Uterus (tissue), 4 donors: Measurements from ENCODE around the gene IFRD2. TPM values are rescaled to one million over a fixed set of nuclear protein-coding genes. Genes with fewer than 3 reads are reported as not detected.

Experiments
- DNase-seq, 2 donors: peaks; one replicate each; pipeline ENCODE4 v3.0.0-alpha.2; 2019 to 2020
- H3K27ac ChIP-seq, 2 donors: fragments of 200-600 bp; sonication (generic); 1 replicate in 1 of 2; 2 replicates in 1 of 2; pipeline ENCODE4 v1.5.1; 2016 to 2018
- H3K27me3 ChIP-seq, 2 donors: fragments of 200-600 bp; sonication (generic); one replicate each; pipeline ENCODE4 v1.5.1; 2018 to 2019; ENCODE audit warnings: control low read depth in 1 of 2
- H3K36me3 ChIP-seq, 2 donors: fragments of 200-600 bp; sonication (generic); one replicate each; pipeline ENCODE4 v1.5.1; 2019; ENCODE audit warnings: control low read depth in 1 of 2
- H3K4me1 ChIP-seq, 2 donors: fragments of 200-600 bp; sonication (generic); one replicate each; pipeline ENCODE4 v1.5.1; 2018 to 2019; ENCODE audit warnings: control low read depth in 1 of 2
- H3K4me3 ChIP-seq, 2 donors: fragments of 200-600 bp; sonication (generic); 1 replicate in 1 of 2; 2 replicates in 1 of 2; pipeline ENCODE4 v1.5.1; 2018 to 2019; ENCODE audit warnings: mild to moderate bottlenecking in 1 of 2
- H3K9me3 ChIP-seq, 2 donors: fragments of 200-600 bp; sonication (generic); one replicate each; pipeline ENCODE4 v1.5.1; 2019; ENCODE audit warnings: control low read depth in 1 of 2
- POLR2A ChIP-seq, 2 donors: fragments of 450-650 bp; IDR thresholded peaks; one replicate each; pipeline ENCODE4 v1.6.1; 2016; ENCODE audit warnings: antibody characterized with exemption in 2 of 2, mild to moderate bottlenecking in 1 of 2, moderate library complexity in 1 of 2
- intact Hi-C: fragments of 100-400 bp; cut with DNase I; formaldehyde crosslinking; loops from one replicate; pipeline ENCODE4 v1.15.1; 2023; ENCODE audit warnings: low total_unique reads
- total RNA-seq, 4 donors: library from RNA; depleted of rRNA in 3 of 4; stranded (reverse); fragments of >200 nt in 3 of 4; gene quantifications; one replicate each; pipeline versions ENCODE4 v1.1.0 to v1.2.4, GENCODE V29; 2014 to 2023
- TF ChIP-seq, protein P1 (sequence below), 4 experiments: fragments of 200-600 bp in 2 of 4; fragments of 450-650 bp in 2 of 4; sonication (generic) in 2 of 4; IDR thresholded peaks; one replicate each; pipeline ENCODE4 v1.5.1; 2016 to 2019; ENCODE audit warnings: antibody characterized with exemption in 4 of 4, mild to moderate bottlenecking in 2 of 4, moderate library complexity in 1 of 4
- donor health status: DM: yes; HTN: yes; CAD: no.

IFRD2 gene
- total RNA-seq, 4 donors from 2014 or later: 14.1 to 81.5 (median 25.1) TPM

DNA sequence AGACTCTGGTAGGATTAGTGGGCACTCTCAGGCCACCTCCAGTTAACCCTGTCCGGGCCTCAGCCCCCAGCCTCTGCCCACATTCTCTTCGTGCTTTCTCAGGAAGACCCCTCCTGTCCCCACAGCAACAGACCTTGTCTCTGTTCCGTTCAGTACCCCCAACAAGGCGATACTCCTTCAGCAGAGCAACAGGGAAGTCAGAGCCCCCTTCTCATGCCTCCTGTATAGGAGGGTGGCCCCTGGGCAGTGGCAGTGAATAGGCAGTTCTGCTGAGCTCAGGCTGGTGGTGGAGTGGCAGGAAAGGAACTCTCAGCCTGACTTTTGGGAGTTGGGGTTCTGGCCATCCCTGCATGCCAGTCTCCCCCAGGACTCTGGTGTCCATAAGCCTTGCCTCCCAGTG, 22.8 kb downstream of the IFRD2 start:
- intact Hi-C loops: no loop called here

DNA sequence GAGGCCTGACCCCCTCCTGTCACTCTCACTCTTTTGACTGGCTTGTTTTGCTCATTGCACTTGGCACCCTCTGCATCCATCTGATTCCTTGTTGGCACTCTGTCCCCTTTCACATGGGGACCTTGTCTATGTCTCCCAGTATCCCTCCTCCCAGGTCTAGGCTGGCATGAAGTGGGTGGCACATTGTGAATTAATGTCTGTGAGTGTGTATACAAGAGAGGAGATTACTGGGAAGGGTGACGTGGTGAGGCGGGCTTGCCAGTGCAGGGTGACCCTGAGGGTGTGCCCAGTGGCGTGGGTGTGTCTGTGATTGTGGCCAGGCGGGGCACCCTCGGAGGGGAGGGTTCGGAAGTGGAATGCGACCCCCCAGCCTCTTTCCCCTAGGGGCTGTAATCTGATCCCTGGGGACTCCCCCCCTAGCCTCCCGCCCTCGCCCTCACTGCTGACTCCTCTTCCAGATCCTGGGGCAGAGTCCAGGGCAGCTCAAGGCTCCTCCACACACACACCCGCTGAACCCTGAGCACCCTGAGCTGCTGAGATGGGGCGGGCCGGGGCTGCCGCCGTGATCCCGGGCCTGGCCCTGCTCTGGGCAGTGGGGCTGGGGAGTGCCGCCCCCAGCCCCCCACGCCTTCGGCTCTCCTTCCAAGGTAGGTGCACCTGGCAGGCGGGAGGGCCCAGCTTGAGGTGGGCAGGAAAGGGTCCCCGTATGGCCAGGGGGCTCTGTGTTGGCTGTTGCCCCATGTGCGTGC, 23.4 kb downstream of the IFRD2 start, which contains the start of gene SEMA3B:
TSS of gene SEMA3B (plus strand) at position 445 of the 749 bp plus-strand sequence. CDS start at position 539, 94 bp downstream.
- H3K4me3 ChIP-seq: peak within 1 kb of the TSS; percentile 44 to 63
- intact Hi-C loops: no loop called here
- peak within 1 kb of the TSS; percentile 97 to 99 for H3K27ac ChIP-seq
- H3K27me3 ChIP-seq: no peaks in the 10 kb centered on the region
- H3K4me1 ChIP-seq: peaks cover 9 to 39% of the 10 kb centered on the region in 2 donors
- peak; percentile 64 for DNase-seq
- no peaks in the 10 kb centered on the region for H3K9me3 ChIP-seq
- TF ChIP-seq, protein P1, sequence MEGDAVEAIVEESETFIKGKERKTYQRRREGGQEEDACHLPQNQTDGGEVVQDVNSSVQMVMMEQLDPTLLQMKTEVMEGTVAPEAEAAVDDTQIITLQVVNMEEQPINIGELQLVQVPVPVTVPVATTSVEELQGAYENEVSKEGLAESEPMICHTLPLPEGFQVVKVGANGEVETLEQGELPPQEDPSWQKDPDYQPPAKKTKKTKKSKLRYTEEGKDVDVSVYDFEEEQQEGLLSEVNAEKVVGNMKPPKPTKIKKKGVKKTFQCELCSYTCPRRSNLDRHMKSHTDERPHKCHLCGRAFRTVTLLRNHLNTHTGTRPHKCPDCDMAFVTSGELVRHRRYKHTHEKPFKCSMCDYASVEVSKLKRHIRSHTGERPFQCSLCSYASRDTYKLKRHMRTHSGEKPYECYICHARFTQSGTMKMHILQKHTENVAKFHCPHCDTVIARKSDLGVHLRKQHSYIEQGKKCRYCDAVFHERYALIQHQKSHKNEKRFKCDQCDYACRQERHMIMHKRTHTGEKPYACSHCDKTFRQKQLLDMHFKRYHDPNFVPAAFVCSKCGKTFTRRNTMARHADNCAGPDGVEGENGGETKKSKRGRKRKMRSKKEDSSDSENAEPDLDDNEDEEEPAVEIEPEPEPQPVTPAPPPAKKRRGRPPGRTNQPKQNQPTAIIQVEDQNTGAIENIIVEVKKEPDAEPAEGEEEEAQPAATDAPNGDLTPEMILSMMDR (IDR thresholded peaks at IDR 0.05): no peak
- TF ChIP-seq POLR2A (IDR thresholded peaks at IDR 0.05): peak in 1 of 2 donors; percentile 63
- no peaks in the 10 kb centered on the region for H3K36me3 ChIP-seq

More for the DNA sequence above, 22.8 kb downstream of the IFRD2 start:
- Histone ChIP-seq H3K27ac (peak overlapping the region; percentile 97 to 99), H3K36me3 (no peaks in the 10 kb centered on the region), H3K9me3 (no peaks in the 10 kb centered on the region), H3K4me1 (peaks cover 9 to 39% of the 10 kb centered on the region in 2 donors), H3K27me3 (no peaks in the 10 kb centered on the region), H3K4me3 (peak overlapping the region; percentile 28 to 33)
- DNase-seq: no peak
- TF ChIP-seq, protein P1 (IDR thresholded peaks at IDR 0.05): no peak
- no peak for TF ChIP-seq POLR2A (IDR thresholded peaks at IDR 0.05)

DNA sequence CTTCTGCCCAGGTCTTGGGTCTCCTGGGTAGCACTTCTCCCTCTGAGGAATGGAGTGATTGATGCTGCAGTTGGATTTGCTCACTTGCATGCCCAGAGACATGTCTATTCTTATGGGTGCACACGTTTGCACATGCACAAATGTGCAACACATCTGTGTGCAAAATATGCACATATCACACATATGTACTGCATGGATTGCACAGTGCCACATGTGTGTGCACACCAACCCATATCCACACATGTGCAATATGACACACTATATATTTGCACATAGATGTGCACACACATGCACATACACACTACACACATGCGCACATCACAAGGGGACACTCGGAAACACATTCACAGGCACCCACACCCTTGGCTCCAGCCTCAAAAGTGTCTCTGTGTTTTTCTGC, 24.0 kb downstream of the IFRD2 start:
- Histone ChIP-seq H3K27me3 (no peaks in the 10 kb centered on the region), H3K9me3 (no peaks in the 10 kb centered on the region), H3K4me1 (peaks cover 9 to 43% of the 10 kb centered on the region in 2 donors), H3K4me3 (peak overlapping the region; percentile 44 to 63), H3K36me3 (no peaks in the 10 kb centered on the region), H3K27ac (peak overlapping the region; percentile 97 to 99)
- intact Hi-C loops: no loop called here
- no peak for DNase-seq
- TF ChIP-seq POLR2A (IDR thresholded peaks at IDR 0.05): no peak
- TF ChIP-seq, protein P1 (IDR thresholded peaks at IDR 0.05): no peak

DNA sequence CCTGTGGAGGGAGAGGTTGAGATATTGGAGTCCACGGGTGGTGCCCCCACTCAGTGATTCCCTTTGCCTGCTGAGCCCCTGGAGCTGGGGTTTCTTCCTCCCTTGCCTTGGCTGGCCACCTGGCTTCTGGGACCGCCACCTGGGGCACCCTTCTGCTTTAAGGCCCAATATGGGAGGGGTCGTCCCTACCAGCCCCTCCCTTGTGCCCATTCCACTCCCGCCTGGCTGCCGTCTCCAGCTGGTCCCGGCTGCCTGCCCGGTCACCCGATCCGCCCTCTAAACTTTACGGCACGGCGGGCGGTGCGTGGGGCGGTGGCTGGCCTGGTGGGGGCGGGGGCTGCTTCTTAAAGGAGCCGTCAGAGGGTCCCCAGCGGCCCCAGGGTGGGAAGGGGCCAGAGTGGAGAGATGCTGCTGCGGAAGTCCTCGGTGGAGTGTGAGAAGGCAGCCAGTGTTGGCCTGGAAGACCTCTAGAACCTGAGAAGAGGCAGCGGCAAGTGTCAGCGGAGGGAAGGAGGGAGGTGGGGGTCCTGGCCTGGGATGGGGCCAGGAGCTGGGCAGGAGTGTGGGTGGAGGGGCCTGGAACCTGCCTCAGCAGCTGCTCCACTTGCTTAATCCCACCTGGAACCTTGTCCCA, 24.8 kb downstream of the IFRD2 start:
- Histone ChIP-seq H3K27me3 (no peaks in the 10 kb centered on the region), H3K4me1 (peaks cover 9 to 43% of the 10 kb centered on the region in 2 donors), H3K27ac (peak overlapping the region; percentile 97 to 99), H3K36me3 (no peaks in the 10 kb centered on the region), H3K9me3 (no peaks in the 10 kb centered on the region), H3K4me3 (peak overlapping the region; percentile 44 to 63)
- peak; percentile 71 to 74 for DNase-seq
- intact Hi-C loops: no loop called here
- TF ChIP-seq, protein P1 (IDR thresholded peaks at IDR 0.05): no peak
- peak; percentile 57 to 67 for TF ChIP-seq POLR2A (IDR thresholded peaks at IDR 0.05)

DNA sequence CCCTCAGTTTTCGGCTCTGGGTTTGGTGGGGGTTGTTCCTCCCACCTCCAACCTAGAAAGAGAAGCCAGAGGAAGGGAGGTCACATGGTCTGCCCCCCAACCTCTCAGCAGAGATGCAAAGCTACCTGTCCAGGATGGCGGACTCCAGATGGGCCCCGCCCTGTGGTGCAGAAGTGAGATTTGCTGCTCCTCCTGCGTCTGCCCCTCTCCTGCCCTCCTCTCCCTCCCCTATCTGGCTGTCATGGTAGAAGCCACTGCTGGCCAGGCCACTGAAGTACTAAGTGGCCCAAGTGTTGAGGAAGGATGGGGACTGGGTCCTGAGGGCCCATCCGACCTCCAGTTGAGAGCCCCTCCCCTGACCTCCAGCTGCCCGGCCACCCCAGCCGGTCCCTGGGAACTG, 25.4 kb downstream of the IFRD2 start:
- Histone ChIP-seq H3K4me1 (peaks cover 9 to 43% of the 10 kb centered on the region in 2 donors), H3K36me3 (no peaks in the 10 kb centered on the region), H3K27me3 (no peaks in the 10 kb centered on the region), H3K4me3 (peak overlapping the region; percentile 44 to 63), H3K27ac (peak overlapping the region; percentile 97 to 99), H3K9me3 (no peaks in the 10 kb centered on the region)
- intact Hi-C loops: no loop called here
- TF ChIP-seq POLR2A (IDR thresholded peaks at IDR 0.05): no peak
- TF ChIP-seq, protein P1 (IDR thresholded peaks at IDR 0.05): no peak
- no peak for DNase-seq
